Transverse colon (tissue), 4 donors: Measurements from ENCODE around the gene CCT7. TPM values are rescaled to one million over a fixed set of nuclear protein-coding genes. Genes with fewer than 3 reads are reported as not detected.

Experiments
- DNase-seq: peaks from one replicate; pipeline ENCODE4 v3.0.0-alpha.2; 2019
- H3K27ac ChIP-seq, 4 donors: fragments of 200-600 bp; sonication (generic); 2 replicates each; pipeline ENCODE4 v1.5.1; 2016 to 2018; ENCODE audit warnings: inconsistent platforms in 4 of 4
- H3K27me3 ChIP-seq: fragments of 200-600 bp; sonication (generic); 2 replicates; pipeline ENCODE4 v1.5.1; 2017; ENCODE audit warnings: inconsistent platforms
- H3K36me3 ChIP-seq, 4 donors: fragments of 200-600 bp; sonication (generic); 2 replicates each; pipeline ENCODE4 v1.5.1; 2017 to 2019; ENCODE audit warnings: inconsistent platforms in 4 of 4
- H3K4me1 ChIP-seq, 4 donors: fragments of 200-600 bp; sonication (generic); 2 replicates each; pipeline ENCODE4 v1.5.1; 2017 to 2020; ENCODE audit warnings: inconsistent platforms in 4 of 4
- H3K4me3 ChIP-seq, 4 donors: fragments of 200-600 bp; sonication (generic); 1 replicate in 1 of 4; 2 replicates in 3 of 4; pipeline versions ENCODE4 v1.5.1 to v1.6.1; 2017 to 2019; ENCODE audit warnings: inconsistent platforms in 4 of 4
- H3K9me3 ChIP-seq, 2 donors: fragments of 200-600 bp; sonication (generic); 2 replicates each; pipeline ENCODE4 v1.5.1; 2017 to 2019; ENCODE audit warnings: inconsistent platforms in 2 of 2
- EP300 ChIP-seq: sonication (generic); formaldehyde crosslinking; IDR thresholded peaks from one replicate; pipeline ENCODE4 v1.6.1; 2017; ENCODE audit warnings: antibody characterized with exemption, low read depth
- POLR2A ChIP-seq: fragments of 450-650 bp; IDR thresholded peaks from one replicate; pipeline ENCODE4 v1.6.1; 2016; ENCODE audit warnings: antibody characterized with exemption, mild to moderate bottlenecking, moderate library complexity
- POLR2AphosphoS5 ChIP-seq, 3 donors: sonication (generic); formaldehyde crosslinking; IDR thresholded peaks; one replicate each; pipeline ENCODE4 v1.6.1; 2016; ENCODE audit warnings: antibody characterized with exemption in 3 of 3
- WGBS, 2 donors: methylation state at CpG; one replicate each; pipeline ENCODE4 v1.1.5; 2018; ENCODE audit warnings: low coverage in 1 of 2; 5-methylcytosine and 5-hydroxymethylcytosine counted together
- in situ Hi-C, 4 donors: fragments of 200-750 bp; cut with MboI; loops; one replicate each; pipeline versions ENCODE4 v1.15.0 to v1.15.1; 2017; ENCODE audit warnings: low sequenced_read_pairs in 3 of 4, low pct_ligation_motif_present in 1 of 4, low pct_unique_long_range_greater_than_20kb in 1 of 4
- intact Hi-C: fragments of 100-400 bp; cut with DNase I; formaldehyde crosslinking; loops from one replicate; pipeline ENCODE4 v1.15.1; 2023; ENCODE audit warnings: low total_unique reads
- total RNA-seq, 4 donors: library from RNA; depleted of rRNA; stranded (reverse); fragments of >200 nt; gene quantifications; one replicate each; pipeline ENCODE4 v1.1.0, GENCODE V29; 2016
- TF ChIP-seq, protein P1 (sequence below), 5 experiments: fragments of 200-600 bp in 3 of 5; fragments of 450-650 bp in 2 of 5; sonication (generic) in 3 of 5; IDR thresholded peaks; 1 replicate in 2 of 5; 2 replicates in 3 of 5; pipeline ENCODE4 v1.5.1; 2016 to 2017; ENCODE audit warnings: antibody characterized with exemption in 5 of 5, inconsistent platforms in 3 of 5, mild to moderate bottlenecking in 2 of 5, moderate library complexity in 1 of 5

The CCT7 gene
- total RNA-seq, 4 donors from 2014 or later, result 87.9 to 171 (median 116) TPM

DNA sequence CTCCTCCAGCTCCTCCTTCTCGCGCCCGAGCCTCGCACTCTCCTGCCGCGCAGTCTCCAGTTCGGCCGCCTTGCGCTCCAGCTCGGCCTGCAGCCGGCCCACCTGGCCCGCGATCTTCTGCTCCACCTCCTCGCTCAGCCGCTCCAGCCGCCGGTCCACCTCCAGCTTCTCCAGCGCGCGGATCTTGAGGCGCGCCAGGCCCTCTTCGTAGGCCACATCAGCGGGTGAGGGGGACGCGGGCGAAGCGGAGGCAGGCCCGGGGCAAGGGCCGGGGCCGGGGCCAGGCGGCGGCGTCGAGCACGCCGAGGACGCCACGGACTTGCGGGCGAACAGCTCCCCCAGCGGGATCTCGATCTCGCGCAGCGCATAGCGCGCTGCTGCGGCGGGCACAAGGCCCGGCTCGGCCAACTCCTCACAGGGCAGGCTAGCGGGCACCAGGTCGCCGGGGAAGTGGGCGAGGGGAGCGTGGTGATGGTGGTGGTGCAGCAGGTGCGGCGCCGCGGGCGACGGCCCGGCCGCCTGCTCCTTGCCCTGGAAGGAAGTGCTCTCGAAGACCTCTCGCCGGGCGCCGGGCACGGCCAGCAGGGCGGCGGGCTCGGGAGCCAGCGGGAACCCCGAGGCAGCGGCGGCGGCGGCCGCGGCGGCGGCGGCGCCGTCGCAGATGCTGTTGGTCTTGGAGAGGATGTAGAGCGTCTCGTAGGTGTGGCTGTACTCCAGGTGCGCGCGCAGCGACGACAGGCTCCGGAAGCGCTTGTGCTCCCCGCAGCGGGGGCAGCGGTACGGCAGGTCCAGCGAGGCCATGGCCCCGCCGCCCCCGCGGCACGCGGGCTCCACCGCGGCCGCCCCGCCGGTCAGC is 35.0 kb downstream of the CCT7 start:
- 16% methylated on average over 41 of the region's 113 CpGs; no CpG with 5 or more reads in 1 of the 2 donors for WGBS, 2 donors
- Histone ChIP-seq H3K4me1 (peaks cover 0 to 12% (median 5%) of the 10 kb centered on the region in 4 donors), H3K9me3 (no peaks in the 10 kb centered on the region), H3K36me3 (no peaks in the 10 kb centered on the region), H3K27me3 (peaks cover 15% of the 10 kb centered on the region), H3K27ac (peak overlapping the region in 3 of 4 donors; percentile 46 to 72 (median 63)), H3K4me3 (peak overlapping the region in 3 of 4 donors; percentile 36 to 49 (median 41))
- intact Hi-C loops (no loop called here), in situ Hi-C loops (no loop called here)
- TF ChIP-seq POLR2AphosphoS5 (IDR thresholded peaks at IDR 0.05) (peak in 1 of 3 donors; percentile 15), POLR2A (no peak)
- TF ChIP-seq, protein P1, sequence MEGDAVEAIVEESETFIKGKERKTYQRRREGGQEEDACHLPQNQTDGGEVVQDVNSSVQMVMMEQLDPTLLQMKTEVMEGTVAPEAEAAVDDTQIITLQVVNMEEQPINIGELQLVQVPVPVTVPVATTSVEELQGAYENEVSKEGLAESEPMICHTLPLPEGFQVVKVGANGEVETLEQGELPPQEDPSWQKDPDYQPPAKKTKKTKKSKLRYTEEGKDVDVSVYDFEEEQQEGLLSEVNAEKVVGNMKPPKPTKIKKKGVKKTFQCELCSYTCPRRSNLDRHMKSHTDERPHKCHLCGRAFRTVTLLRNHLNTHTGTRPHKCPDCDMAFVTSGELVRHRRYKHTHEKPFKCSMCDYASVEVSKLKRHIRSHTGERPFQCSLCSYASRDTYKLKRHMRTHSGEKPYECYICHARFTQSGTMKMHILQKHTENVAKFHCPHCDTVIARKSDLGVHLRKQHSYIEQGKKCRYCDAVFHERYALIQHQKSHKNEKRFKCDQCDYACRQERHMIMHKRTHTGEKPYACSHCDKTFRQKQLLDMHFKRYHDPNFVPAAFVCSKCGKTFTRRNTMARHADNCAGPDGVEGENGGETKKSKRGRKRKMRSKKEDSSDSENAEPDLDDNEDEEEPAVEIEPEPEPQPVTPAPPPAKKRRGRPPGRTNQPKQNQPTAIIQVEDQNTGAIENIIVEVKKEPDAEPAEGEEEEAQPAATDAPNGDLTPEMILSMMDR (IDR thresholded peaks at IDR 0.05), result peak in 3 of 5 experiments; percentile 18 to 29 (median 25)
- peak; percentile 81 for DNase-seq

DNA sequence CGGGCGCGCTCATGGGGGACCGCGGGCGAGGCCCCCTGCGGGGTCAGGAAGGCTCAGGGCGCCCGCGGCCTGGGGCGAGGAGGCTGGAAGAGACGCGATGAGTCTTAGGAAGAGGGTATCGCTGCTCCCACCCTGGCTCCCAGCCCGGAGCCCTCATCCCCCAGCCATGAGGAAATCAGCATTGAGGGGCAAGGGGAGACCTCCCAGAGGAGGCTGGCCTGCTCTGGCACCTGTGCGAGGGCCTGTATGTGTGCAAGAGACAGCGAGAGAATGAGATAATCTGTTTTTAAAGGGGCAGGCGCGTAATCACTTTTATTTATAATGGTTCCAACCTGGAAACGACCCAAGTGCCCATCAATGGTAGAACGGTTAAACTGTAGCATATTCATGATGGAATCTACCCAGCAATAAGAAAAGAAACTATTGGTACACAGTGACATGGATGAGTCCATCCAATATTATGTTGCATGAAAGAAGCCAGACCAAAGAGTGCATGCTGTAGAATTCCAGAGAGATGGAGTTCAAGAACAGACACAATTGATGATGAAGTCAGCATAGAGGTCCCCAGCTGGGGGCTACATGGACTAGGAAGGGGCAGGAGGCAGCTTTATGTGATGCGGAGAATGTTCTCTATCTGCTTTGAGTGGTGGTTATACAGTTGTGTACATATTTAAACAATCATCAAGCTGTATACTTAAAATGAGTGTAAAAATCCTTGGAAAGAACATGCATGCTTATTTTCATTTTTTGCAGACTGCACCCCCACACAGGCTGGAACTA is 35.8 kb downstream of the CCT7 start:
- DNase-seq, result no peak
- no peak for TF ChIP-seq POLR2A
- TF ChIP-seq EP300, result no peak
- TF ChIP-seq, protein P1 (IDR thresholded peaks at IDR 0.05), result no peak
- no peak for TF ChIP-seq POLR2AphosphoS5 (IDR thresholded peaks at IDR 0.05)
- 23 to 50% methylated on average over 3 to 15 of the region's 22 CpGs for whole genome bisulfite sequencing, 2 donors
- intact Hi-C loops, result no loop called here
- in situ Hi-C loops, result no loop called here
- H3K9me3 ChIP-seq, result no peaks in the 10 kb centered on the region
- peaks cover 0 to 12% (median 5%) of the 10 kb centered on the region in 4 donors for H3K4me1 ChIP-seq
- peaks cover 15% of the 10 kb centered on the region for H3K27me3 ChIP-seq
- H3K36me3 ChIP-seq, result no peaks in the 10 kb centered on the region
- H3K27ac ChIP-seq, result peak overlapping the region in 3 of 4 donors; percentile 36 to 72 (median 46)
- peak overlapping the region in 3 of 4 donors; percentile 36 to 49 (median 41) for H3K4me3 ChIP-seq

DNA sequence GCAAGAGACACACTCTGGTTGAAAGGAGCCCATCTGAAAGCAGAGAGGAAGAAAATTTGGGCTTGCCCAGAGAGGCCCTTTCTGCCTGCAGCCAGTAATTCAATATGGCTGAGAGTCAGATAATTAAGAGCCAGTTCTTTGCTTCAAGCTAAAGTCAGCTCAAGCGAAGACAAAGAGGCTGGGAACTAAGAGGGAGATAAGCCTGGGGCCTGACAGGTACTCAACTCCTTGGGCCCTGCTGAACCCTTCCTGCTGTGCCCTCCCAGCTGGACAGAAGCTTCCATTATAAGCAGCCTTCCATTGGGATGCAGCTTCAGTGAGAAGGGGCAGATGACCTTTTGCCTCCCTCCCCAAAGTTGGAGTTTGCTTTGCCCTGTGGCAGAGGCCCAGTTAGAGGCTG is 38.2 kb downstream of the CCT7 start:
- Histone ChIP-seq H3K4me3 (no peak overlapping the region), H3K36me3 (no peaks in the 10 kb centered on the region), H3K4me1 (peaks cover 0 to 12% (median 5%) of the 10 kb centered on the region in 4 donors), H3K27ac (no peak overlapping the region), H3K9me3 (no peaks in the 10 kb centered on the region), H3K27me3 (peaks cover 15% of the 10 kb centered on the region)
- DNase-seq, result no peak
- in situ Hi-C loops, result no loop called here
- WGBS, 2 donors, result 100% methylated on average over 1 of the region's 1 CpG; no CpG with 5 or more reads in 1 of the 2 donors
- TF ChIP-seq, protein P1 (IDR thresholded peaks at IDR 0.05), result no peak
- no peak for TF ChIP-seq POLR2A
- TF ChIP-seq EP300, result no peak
- no peak for TF ChIP-seq POLR2AphosphoS5 (IDR thresholded peaks at IDR 0.05)
- intact Hi-C loops, result no loop called here

DNA sequence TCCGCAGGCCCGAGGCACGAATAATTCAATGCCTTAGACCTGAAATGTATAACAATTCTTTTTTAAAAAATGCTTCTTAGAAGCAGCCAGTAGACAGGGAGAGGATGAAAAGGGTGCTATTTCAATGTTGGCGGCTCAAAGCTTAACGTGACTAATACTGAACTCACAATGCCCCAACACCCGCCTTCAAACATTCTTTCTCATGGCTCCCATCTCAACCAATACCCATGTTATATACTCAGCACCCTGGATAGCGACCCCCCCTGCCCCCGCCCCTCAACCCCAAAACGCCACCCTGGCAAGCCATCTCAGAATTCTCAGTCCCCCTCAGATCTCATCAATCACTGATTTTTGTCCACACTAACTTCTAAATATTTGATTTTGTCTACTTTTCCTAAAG is 45.7 kb downstream of the CCT7 start:
- Histone ChIP-seq H3K27ac (no peak overlapping the region), H3K4me1 (peaks cover 0 to 17% (median 11%) of the 10 kb centered on the region in 4 donors), H3K36me3 (no peaks in the 10 kb centered on the region), H3K4me3 (no peak overlapping the region), H3K27me3 (peaks cover 9% of the 10 kb centered on the region), H3K9me3 (no peaks in the 10 kb centered on the region)
- TF ChIP-seq, protein P1 (IDR thresholded peaks at IDR 0.05), result no peak
- TF ChIP-seq EP300 (no peak), POLR2A (no peak), POLR2AphosphoS5 (IDR thresholded peaks at IDR 0.05) (no peak)
- DNase-seq, result no peak
- intact Hi-C loops, result no loop called here
- in situ Hi-C loops, result no loop called here
- WGBS, 2 donors, result 81 to 91% methylated on average over 7 to 9 of the region's 9 CpGs
